Duodenal mucosa (tissue), 2 donors: ENCODE measurements around the gene ZC3H18.

Experiments
- H3K27ac ChIP-seq: one replicate; pipeline ENCODE4 v1.7.0; 2013; ENCODE audit warnings: low read depth, low read length
- H3K27me3 ChIP-seq, 2 donors: one replicate each; pipeline ENCODE4 v1.7.0; 2013; ENCODE audit warnings: low read length in 2 of 2, control low read depth in 1 of 2; ENCODE audit not compliant: insufficient read depth in 2 of 2, control insufficient read depth in 1 of 2
- H3K36me3 ChIP-seq, 2 donors: one replicate each; pipeline ENCODE4 v1.7.0; 2013; ENCODE audit warnings: low read length in 2 of 2, control low read depth in 1 of 2; ENCODE audit not compliant: insufficient read depth in 2 of 2, control insufficient read depth in 1 of 2
- H3K4me1 ChIP-seq, 2 donors: one replicate each; pipeline ENCODE4 v1.7.0; 2013; ENCODE audit warnings: low read length in 2 of 2, control low read depth in 1 of 2; ENCODE audit not compliant: insufficient read depth in 2 of 2, control insufficient read depth in 1 of 2
- H3K4me3 ChIP-seq, 2 donors: one replicate each; pipeline ENCODE4 v1.7.0; 2013; ENCODE audit warnings: low read length in 2 of 2, low read depth in 1 of 2
- H3K9ac ChIP-seq, 2 donors: one replicate each; pipeline ENCODE4 v1.7.0; 2013; ENCODE audit warnings: low read length in 2 of 2, low read depth in 1 of 2
- H3K9me3 ChIP-seq, 2 donors: one replicate each; pipeline ENCODE4 v1.7.0; 2013; ENCODE audit warnings: low read length in 2 of 2, control low read depth in 1 of 2; ENCODE audit not compliant: control insufficient read depth in 1 of 2

The ZC3H18 gene

GRCh38 chr16:88582912-88583575 lies 12.8 kb downstream of the ZC3H18 start:
- no peaks in the 10 kb centered on the region for H3K9me3 ChIP-seq
- no peaks in the 10 kb centered on the region for H3K27me3 ChIP-seq
- H3K4me3 ChIP-seq = no peak overlapping the region
- peaks cover 42 to 76% of the 10 kb centered on the region in 2 donors for H3K36me3 ChIP-seq
- H3K27ac ChIP-seq = no peak overlapping the region
- no peaks in the 10 kb centered on the region for H3K4me1 ChIP-seq
- H3K9ac ChIP-seq = no peak overlapping the region

GRCh38 chr16:88584676-88585075 lies 14.5 kb downstream of the ZC3H18 start:
- no peak overlapping the region for H3K4me3 ChIP-seq
- no peaks in the 10 kb centered on the region for H3K4me1 ChIP-seq
- H3K27me3 ChIP-seq = no peaks in the 10 kb centered on the region
- no peak overlapping the region for H3K27ac ChIP-seq
- H3K9me3 ChIP-seq = no peaks in the 10 kb centered on the region
- H3K9ac ChIP-seq = no peak overlapping the region
- peaks cover 46 to 76% of the 10 kb centered on the region in 2 donors for H3K36me3 ChIP-seq

GRCh38 chr16:88585269-88585668 lies 15.1 kb downstream of the ZC3H18 start:
- H3K4me1 ChIP-seq = no peaks in the 10 kb centered on the region
- peaks cover 48 to 76% of the 10 kb centered on the region in 2 donors for H3K36me3 ChIP-seq
- no peak overlapping the region for H3K27ac ChIP-seq

GRCh38 chr16:88585927-88586581 lies 15.9 kb downstream of the ZC3H18 start:
- Histone ChIP-seq H3K4me1 (no peaks in the 10 kb centered on the region), H3K9me3 (no peaks in the 10 kb centered on the region), H3K27me3 (no peaks in the 10 kb centered on the region), H3K36me3 (peaks cover 49 to 70% of the 10 kb centered on the region in 2 donors), H3K27ac (no peak overlapping the region), H3K4me3 (no peak overlapping the region), H3K9ac (no peak overlapping the region)

More at GRCh38 chr16:88585269-88585668, 15.1 kb downstream of the ZC3H18 start:
- H3K27me3 ChIP-seq = no peaks in the 10 kb centered on the region
- no peaks in the 10 kb centered on the region for H3K9me3 ChIP-seq
- H3K4me3 ChIP-seq = no peak overlapping the region
- no peak overlapping the region for H3K9ac ChIP-seq

GRCh38 chr16:88588148-88588547 lies 17.9 kb downstream of the ZC3H18 start:
- Histone ChIP-seq H3K4me3 (no peak overlapping the region), H3K9ac (no peak overlapping the region), H3K36me3 (peaks cover 41 to 63% of the 10 kb centered on the region in 2 donors)

GRCh38 chr16:88588754-88589153 lies 18.6 kb downstream of the ZC3H18 start:
- Histone ChIP-seq H3K36me3 (peaks cover 38 to 63% of the 10 kb centered on the region in 2 donors), H3K9me3 (no peaks in the 10 kb centered on the region), H3K4me3 (no peak overlapping the region), H3K27me3 (no peaks in the 10 kb centered on the region), H3K4me1 (no peaks in the 10 kb centered on the region), H3K9ac (no peak overlapping the region), H3K27ac (no peak overlapping the region)

More at GRCh38 chr16:88588148-88588547, 17.9 kb downstream of the ZC3H18 start:
- H3K27ac ChIP-seq = no peak overlapping the region
- no peaks in the 10 kb centered on the region for H3K27me3 ChIP-seq
- H3K9me3 ChIP-seq = no peaks in the 10 kb centered on the region
- no peaks in the 10 kb centered on the region for H3K4me1 ChIP-seq

GRCh38 chr16:88589441-88589840 lies 19.2 kb downstream of the ZC3H18 start:
- Histone ChIP-seq H3K27me3 (no peaks in the 10 kb centered on the region), H3K4me1 (no peaks in the 10 kb centered on the region), H3K36me3 (peaks cover 38 to 66% of the 10 kb centered on the region in 2 donors), H3K9ac (no peak overlapping the region), H3K9me3 (no peaks in the 10 kb centered on the region), H3K4me3 (no peak overlapping the region), H3K27ac (no peak overlapping the region)

GRCh38 chr16:88591577-88592021 lies 21.4 kb downstream of the ZC3H18 start:
- H3K36me3 ChIP-seq = peaks cover 34 to 56% of the 10 kb centered on the region in 2 donors
- no peaks in the 10 kb centered on the region for H3K27me3 ChIP-seq
- H3K9me3 ChIP-seq = no peaks in the 10 kb centered on the region
- no peak overlapping the region for H3K9ac ChIP-seq
- H3K27ac ChIP-seq = no peak overlapping the region
- H3K4me3 ChIP-seq = no peak overlapping the region
- H3K4me1 ChIP-seq = no peaks in the 10 kb centered on the region

- Histone ChIP-seq H3K36me3 (peaks cover 21 to 43% of the 10 kb centered on the region in 2 donors), H3K9ac (no peak overlapping the region), H3K9me3 (no peaks in the 10 kb centered on the region), H3K27me3 (no peaks in the 10 kb centered on the region), H3K4me1 (no peaks in the 10 kb centered on the region), H3K27ac (no peak overlapping the region), H3K4me3 (no peak overlapping the region)
These were observed 22.9 kb downstream of the ZC3H18 start for GRCh38 chr16:88593061-88593460.

GRCh38 chr16:88593489-88593888 lies 23.3 kb downstream of the ZC3H18 start:
- H3K9ac ChIP-seq = no peak overlapping the region
- no peak overlapping the region for H3K4me3 ChIP-seq
- no peaks in the 10 kb centered on the region for H3K9me3 ChIP-seq
- peaks cover 17 to 43% of the 10 kb centered on the region in 2 donors for H3K36me3 ChIP-seq
- no peaks in the 10 kb centered on the region for H3K4me1 ChIP-seq
- no peaks in the 10 kb centered on the region for H3K27me3 ChIP-seq
- no peak overlapping the region for H3K27ac ChIP-seq
